ENCODE measurements around the gene ACIN1.

Gene ACIN1

GRCh38 chr14:23035303-23036144 is 59.4 kb downstream of the ACIN1 start:
- Mint-ChIP-seq H3K36me3 (peaks cover 19% of the 10 kb centered on the region), H3K4me3 (peak overlapping the region; percentile 86), H3K27ac (peak overlapping the region; percentile 97), H3K9me3 (no peaks in the 10 kb centered on the region), H3K27me3 (no peaks in the 10 kb centered on the region), H3K4me1 (peaks cover 32% of the 10 kb centered on the region)
- ATAC-seq = no peak

- no peaks in the 10 kb centered on the region for H3K9me3 Mint-ChIP-seq
- H3K4me3 Mint-ChIP-seq = peak within 1 kb of the TSS; percentile 86
- peak; percentile 98 for ATAC-seq
- H3K27ac Mint-ChIP-seq = peak within 1 kb of the TSS; percentile 97
- H3K27me3 Mint-ChIP-seq = no peaks in the 10 kb centered on the region
- peaks cover 19% of the 10 kb centered on the region for H3K36me3 Mint-ChIP-seq
- peaks cover 32% of the 10 kb centered on the region for H3K4me1 Mint-ChIP-seq
Measured at GRCh38 chr14:23034498-23035302, 60.2 kb downstream of the ACIN1 start, which contains the start of gene PSMB5. Gene PSMB5 (minus strand): TSS chr14:23034900. CDS start chr14:23034881, 19 bp downstream.

- Mint-ChIP-seq H3K4me1 (peaks cover 39% of the 10 kb centered on the region), H3K27me3 (no peaks in the 10 kb centered on the region), H3K36me3 (peaks cover 25% of the 10 kb centered on the region), H3K9me3 (no peaks in the 10 kb centered on the region), H3K4me3 (peak overlapping the region; percentile 86), H3K27ac (peak overlapping the region; percentile 97)
- peak; percentile 1 for ATAC-seq
Measured at GRCh38 chr14:23033801-23034497, 61.0 kb downstream of the ACIN1 start.

GRCh38 chr14:23033251-23033727 is 61.6 kb downstream of the ACIN1 start:
- peak overlapping the region; percentile 97 for H3K27ac Mint-ChIP-seq
- peaks cover 30% of the 10 kb centered on the region for H3K36me3 Mint-ChIP-seq
- ATAC-seq = no peak
- H3K4me1 Mint-ChIP-seq = peaks cover 44% of the 10 kb centered on the region
- no peaks in the 10 kb centered on the region for H3K9me3 Mint-ChIP-seq
- peak overlapping the region; percentile 86 for H3K4me3 Mint-ChIP-seq
- H3K27me3 Mint-ChIP-seq = no peaks in the 10 kb centered on the region

GRCh38 chr14:23030936-23031335 is 64.0 kb downstream of the ACIN1 start:
- Mint-ChIP-seq H3K27me3 (no peaks in the 10 kb centered on the region), H3K9me3 (no peaks in the 10 kb centered on the region), H3K27ac (no peak overlapping the region), H3K4me3 (no peak overlapping the region), H3K4me1 (peaks cover 51% of the 10 kb centered on the region), H3K36me3 (peaks cover 46% of the 10 kb centered on the region)
- ATAC-seq = no peak

- H3K27me3 Mint-ChIP-seq = no peaks in the 10 kb centered on the region
- H3K4me3 Mint-ChIP-seq = no peak overlapping the region
- peaks cover 43% of the 10 kb centered on the region for H3K4me1 Mint-ChIP-seq
- H3K9me3 Mint-ChIP-seq = no peaks in the 10 kb centered on the region
- no peak for ATAC-seq
- H3K36me3 Mint-ChIP-seq = peaks cover 66% of the 10 kb centered on the region
- H3K27ac Mint-ChIP-seq = peak overlapping the region; percentile 38
Measured at GRCh38 chr14:23028799-23029198, 66.1 kb downstream of the ACIN1 start.

GRCh38 chr14:23025151-23025814 is 69.7 kb downstream of the ACIN1 start:
- peaks cover 63% of the 10 kb centered on the region for H3K36me3 Mint-ChIP-seq
- no peaks in the 10 kb centered on the region for H3K9me3 Mint-ChIP-seq
- H3K27ac Mint-ChIP-seq = no peak overlapping the region
- H3K4me1 Mint-ChIP-seq = peaks cover 27% of the 10 kb centered on the region
- ATAC-seq = no peak
- H3K4me3 Mint-ChIP-seq = no peak overlapping the region
- no peaks in the 10 kb centered on the region for H3K27me3 Mint-ChIP-seq

GRCh38 chr14:23024612-23025075 is 70.3 kb downstream of the ACIN1 start:
- Mint-ChIP-seq H3K27ac (no peak overlapping the region), H3K9me3 (no peaks in the 10 kb centered on the region), H3K36me3 (peaks cover 63% of the 10 kb centered on the region), H3K4me1 (peaks cover 26% of the 10 kb centered on the region), H3K4me3 (no peak overlapping the region), H3K27me3 (no peaks in the 10 kb centered on the region)
- ATAC-seq = no peak

- no peaks in the 10 kb centered on the region for H3K27me3 Mint-ChIP-seq
- no peak overlapping the region for H3K4me3 Mint-ChIP-seq
- H3K4me1 Mint-ChIP-seq = peaks cover 18% of the 10 kb centered on the region
- H3K27ac Mint-ChIP-seq = no peak overlapping the region
- H3K36me3 Mint-ChIP-seq = peaks cover 55% of the 10 kb centered on the region
- H3K9me3 Mint-ChIP-seq = no peaks in the 10 kb centered on the region
- ATAC-seq = no peak
Measured at GRCh38 chr14:23023795-23024152, 71.2 kb downstream of the ACIN1 start.

GRCh38 chr14:23023022-23023794 is 71.7 kb downstream of the ACIN1 start:
- Mint-ChIP-seq H3K27ac (no peak overlapping the region), H3K4me1 (peaks cover 14% of the 10 kb centered on the region)

GRCh38 chr14:23021889-23022442 is 73.0 kb downstream of the ACIN1 start:
- Mint-ChIP-seq H3K36me3 (peaks cover 44% of the 10 kb centered on the region), H3K9me3 (no peaks in the 10 kb centered on the region), H3K27me3 (no peaks in the 10 kb centered on the region), H3K4me1 (peaks cover 8% of the 10 kb centered on the region), H3K27ac (no peak overlapping the region), H3K4me3 (no peak overlapping the region)
- ATAC-seq = no peak

More at GRCh38 chr14:23023022-23023794, 71.7 kb downstream of the ACIN1 start:
- Mint-ChIP-seq H3K4me3 (no peak overlapping the region), H3K9me3 (no peaks in the 10 kb centered on the region), H3K27me3 (no peaks in the 10 kb centered on the region), H3K36me3 (peaks cover 52% of the 10 kb centered on the region)
- no peak for ATAC-seq

GRCh38 chr14:23021434-23021833 is 73.5 kb downstream of the ACIN1 start:
- peaks cover 41% of the 10 kb centered on the region for H3K36me3 Mint-ChIP-seq
- H3K27ac Mint-ChIP-seq = no peak overlapping the region
- H3K9me3 Mint-ChIP-seq = no peaks in the 10 kb centered on the region
- no peak for ATAC-seq
- no peaks in the 10 kb centered on the region for H3K27me3 Mint-ChIP-seq
- H3K4me1 Mint-ChIP-seq = peaks cover 8% of the 10 kb centered on the region
- no peak overlapping the region for H3K4me3 Mint-ChIP-seq

- no peak overlapping the region for H3K4me3 Mint-ChIP-seq
- H3K36me3 Mint-ChIP-seq = peaks cover 31% of the 10 kb centered on the region
- no peak overlapping the region for H3K27ac Mint-ChIP-seq
- peaks cover 5% of the 10 kb centered on the region for H3K4me1 Mint-ChIP-seq
- H3K9me3 Mint-ChIP-seq = no peaks in the 10 kb centered on the region
- ATAC-seq = no peak
- H3K27me3 Mint-ChIP-seq = no peaks in the 10 kb centered on the region
Measured at GRCh38 chr14:23020143-23021128, 74.5 kb downstream of the ACIN1 start.

Data from stimulated activated memory B cell treated with anti-CD40 and anti-IgM and Interleukin-4, amounts not matched to agents 10 μg/mL and 1 μg/mL and 100 μg/mL, for 72 hours (primary cell).